NCI-H1694 (cell line): ENCODE data around the gene PCSK1.
"Not testable (repeated sequence)": the region's sequence is repeated elsewhere in the genome, so short reads cannot be mapped to it uniquely, and the experiment has no call there.

Experiments used
- DNase-seq: peaks from one replicate; lab custom pipeline; 2025; lab: John Stamatoyannopoulos, UW

PCSK1 gene

DNA sequence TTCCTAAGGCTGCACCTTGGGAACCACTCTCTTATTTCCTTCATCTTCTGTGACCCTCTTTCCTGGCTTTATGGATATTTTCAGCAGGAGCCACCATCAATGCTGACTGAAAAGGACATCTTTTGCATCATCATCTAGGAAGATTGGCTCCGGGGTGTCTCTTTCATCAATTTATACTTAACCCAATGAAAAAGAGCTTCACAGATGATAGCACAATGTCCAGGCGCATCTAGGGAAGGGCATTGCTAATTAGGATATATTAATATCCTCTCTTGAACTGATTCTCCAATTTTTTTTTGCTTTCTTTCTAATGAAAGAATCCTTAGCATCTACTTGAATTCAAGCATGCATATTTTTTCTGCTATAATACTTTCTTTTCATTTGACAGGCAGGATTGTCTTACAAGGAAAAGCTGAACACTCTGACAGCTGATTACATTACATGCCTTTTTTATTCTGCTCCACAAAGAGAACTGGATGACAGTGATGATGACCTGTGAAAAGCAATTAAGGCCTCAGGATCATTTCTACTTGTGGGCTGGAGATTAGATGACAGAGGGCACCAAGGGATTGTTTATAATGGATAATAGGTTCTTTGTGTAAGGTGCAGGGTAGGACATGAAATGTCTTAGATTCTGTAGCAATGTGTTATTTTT is 60.2 kb downstream of the PCSK1 start:
- DNase-seq = no peak

GRCh38 chr5:96370976-96371375 is 62.1 kb downstream of the PCSK1 start:
- peak; percentile 64 for DNase-seq

DNA sequence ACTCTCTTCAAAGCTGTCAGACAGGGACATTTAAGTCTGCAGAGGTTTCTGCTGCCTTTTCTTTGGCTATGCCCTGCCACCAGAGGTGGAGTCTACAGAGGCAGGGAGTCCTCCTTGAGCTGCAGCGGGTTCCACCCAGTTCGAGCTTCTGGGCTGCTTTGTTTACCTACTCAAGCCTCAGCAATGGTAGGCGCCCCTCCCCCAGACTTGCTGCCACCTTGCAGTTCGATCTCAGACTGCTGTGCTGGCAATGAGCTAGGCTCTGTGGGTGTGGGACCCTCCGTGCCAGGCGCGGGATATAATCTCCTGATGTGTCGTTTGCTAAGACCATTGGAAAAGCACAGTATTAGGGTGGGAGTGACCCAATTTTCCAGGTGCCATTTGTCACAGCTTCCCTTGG is 65.7 kb downstream of the PCSK1 start:
- not testable (repeated sequence) for DNase-seq

DNA sequence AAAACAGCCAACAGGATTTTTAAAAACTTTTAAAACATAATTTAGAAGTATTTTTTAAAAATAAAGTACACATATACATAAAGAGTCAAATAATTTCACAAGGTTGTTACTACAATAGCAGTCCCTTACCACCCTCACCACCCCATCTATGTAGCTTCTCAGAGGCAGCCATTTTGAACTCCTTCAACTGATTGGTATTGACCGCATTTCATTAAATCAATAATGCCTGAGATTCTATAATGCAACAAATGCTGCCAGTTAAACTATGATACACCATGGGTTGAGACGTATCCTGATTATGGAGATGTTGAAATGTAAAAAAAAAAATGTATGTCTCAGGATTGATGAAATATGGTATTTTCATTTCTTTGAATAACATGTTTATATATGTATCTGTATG is 78.8 kb downstream of the PCSK1 start:
- no peak for DNase-seq

DNA sequence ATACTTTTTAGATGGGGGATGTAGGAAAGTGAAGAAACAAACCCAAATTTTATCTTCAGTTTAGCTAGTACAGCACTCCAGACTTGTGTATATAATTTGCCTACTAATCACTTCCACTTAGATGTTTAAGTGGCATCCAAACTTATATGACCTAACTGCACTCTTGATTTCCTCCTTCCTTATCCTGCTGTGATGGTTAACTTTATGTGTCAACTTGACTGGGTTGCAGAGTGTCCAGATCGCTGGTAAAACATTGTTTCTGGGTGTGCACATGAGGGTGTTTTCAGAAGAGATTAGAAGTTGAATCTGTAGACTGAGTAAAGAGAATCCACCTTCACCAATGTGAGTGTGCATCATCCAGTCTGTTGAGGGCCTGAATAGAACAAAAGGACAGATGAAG is 79.8 kb downstream of the PCSK1 start:
- DNase-seq = no peak

DNA sequence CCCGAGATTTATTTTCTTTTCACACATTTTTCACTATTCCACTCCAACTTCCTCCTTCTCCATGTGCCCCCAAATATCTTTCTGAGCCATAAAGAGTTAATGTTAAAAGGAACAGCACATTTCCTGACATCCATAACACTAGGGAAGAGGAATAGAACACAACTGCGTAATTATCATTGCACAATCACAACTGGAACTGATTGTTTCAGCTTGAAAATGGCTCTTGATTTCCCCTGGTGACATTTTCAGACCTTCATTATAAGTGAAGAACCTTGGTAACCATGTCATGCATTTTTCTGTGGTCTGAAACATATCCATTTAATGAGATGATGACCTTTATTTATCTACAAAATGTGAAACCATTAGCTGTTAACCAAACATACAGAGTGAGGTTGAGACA is 82.4 kb downstream of the PCSK1 start:
- no peak for DNase-seq

GRCh38 chr5:96348536-96348935 is 84.5 kb downstream of the PCSK1 start:
- no peak for DNase-seq

- DNase-seq = no peak
Observed at GRCh38 chr5:96347502-96348292, 85.4 kb downstream of the PCSK1 start.

DNA sequence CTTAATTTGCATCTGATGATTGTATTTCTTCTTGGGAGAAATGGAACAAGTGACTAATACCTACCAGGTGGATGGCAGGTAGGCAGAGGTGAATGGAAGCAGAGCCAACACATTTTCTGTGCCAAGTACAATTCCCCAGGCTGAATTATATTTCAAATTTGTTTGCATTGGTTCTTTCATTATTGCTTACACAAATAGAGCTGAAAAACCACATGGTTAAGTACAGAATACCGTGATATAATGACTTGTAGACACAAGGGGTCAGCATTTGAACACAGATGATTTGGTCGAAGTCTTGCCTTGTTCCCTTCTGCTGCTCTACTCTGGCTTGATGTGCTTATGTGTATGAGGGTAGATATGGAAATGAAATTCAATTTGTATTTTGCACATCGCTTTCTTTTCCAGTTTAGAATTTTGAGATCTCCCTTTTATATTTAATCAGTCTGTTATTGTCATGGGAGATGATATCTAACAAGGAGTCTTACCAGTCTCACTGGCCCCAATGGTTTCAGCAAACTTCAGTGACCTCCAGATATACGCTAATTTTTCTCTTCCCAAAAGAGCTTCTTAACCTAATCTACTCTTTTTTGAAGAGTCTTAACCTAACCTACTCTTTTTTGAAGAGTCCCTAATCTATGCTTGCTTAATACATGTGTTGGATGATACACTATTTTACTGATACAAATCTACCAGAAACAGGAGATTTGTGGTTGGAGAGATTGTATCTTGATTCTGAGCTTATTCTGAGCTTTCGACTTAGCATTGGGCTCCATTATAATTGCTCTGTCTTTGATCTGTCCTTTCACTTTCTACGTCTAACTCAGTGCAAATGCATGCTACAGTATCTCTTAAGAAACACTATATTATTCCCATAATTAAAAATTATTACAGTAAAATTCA is 88.1 kb downstream of the PCSK1 start:
- DNase-seq = peak; percentile 72

DNA sequence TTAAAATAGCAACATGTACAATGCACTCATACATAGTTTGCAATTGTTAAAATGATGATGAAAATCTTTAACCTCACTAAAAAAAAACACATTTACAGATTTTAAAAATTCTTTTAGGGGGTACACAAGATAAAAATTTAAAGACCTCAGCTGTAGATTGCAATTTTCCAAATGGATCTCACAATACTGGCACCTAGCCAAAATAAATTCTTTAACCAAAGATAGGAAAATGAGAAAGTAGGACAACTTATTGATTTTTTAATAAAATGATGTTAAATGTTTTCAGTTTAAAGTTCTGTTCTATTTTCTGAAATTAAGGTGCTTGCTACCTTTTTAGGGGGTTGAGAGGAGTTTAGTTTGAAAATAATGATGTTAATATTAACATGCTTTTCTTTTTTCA is 90.0 kb downstream of the PCSK1 start:
- no peak for DNase-seq

GRCh38 chr5:96342581-96342980 is 90.5 kb downstream of the PCSK1 start:
- DNase-seq = no peak
